GM19452 (cell line): ENCODE measurements around the gene ZRANB2.

Experiments
- ATAC-seq: cut with Tn5 transposase; IDR thresholded peaks from one replicate; pipeline ENCODE4 v1.9.1; 2021; ENCODE audit not compliant: unreplicated experiment

Gene ZRANB2

DNA sequence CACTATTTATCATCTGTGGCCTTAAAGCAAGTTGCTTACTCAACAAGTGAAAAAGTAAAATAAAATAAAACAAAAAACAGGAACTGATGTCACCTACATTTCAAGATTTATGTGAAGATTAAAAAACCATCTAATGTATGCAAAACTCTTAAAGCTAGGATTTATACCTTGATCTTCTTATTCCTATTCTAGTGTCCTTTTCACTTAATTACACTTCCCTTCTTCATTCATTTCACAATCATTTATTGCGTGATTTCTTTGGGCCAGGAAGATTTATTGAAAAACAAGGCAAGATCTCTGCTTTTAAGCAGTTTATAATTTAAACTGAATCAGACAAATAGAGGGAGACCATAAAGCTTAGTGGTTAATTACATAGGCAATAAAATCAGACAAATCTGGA, 51.9 kb downstream of the ZRANB2 start:
- ATAC-seq = no peak

- no peak for ATAC-seq
These were observed 52.8 kb downstream of the ZRANB2 start for GRCh38 chr1:71027991-71028390.

GRCh38 chr1:71026093-71026492, 54.7 kb downstream of the ZRANB2 start:
- ATAC-seq = no peak

DNA sequence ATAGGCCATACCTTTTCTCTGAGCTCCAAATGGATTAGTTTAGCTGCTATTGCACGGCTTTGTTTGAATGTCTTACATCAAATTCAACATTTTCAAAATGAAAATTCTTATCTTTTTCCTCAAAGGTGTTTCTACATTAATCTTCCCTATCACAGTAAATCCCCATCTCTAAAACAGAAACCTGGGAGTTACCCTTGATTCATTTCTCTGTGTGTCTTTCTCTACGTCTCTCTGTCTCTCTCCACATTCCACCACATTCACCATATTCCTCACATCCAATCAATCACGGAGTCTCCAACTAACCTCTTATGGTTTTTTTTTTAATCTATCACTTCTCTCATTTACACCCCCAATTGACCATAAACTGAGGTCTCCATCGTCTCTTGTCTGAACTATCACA, 57.3 kb downstream of the ZRANB2 start:
- ATAC-seq = no peak

DNA sequence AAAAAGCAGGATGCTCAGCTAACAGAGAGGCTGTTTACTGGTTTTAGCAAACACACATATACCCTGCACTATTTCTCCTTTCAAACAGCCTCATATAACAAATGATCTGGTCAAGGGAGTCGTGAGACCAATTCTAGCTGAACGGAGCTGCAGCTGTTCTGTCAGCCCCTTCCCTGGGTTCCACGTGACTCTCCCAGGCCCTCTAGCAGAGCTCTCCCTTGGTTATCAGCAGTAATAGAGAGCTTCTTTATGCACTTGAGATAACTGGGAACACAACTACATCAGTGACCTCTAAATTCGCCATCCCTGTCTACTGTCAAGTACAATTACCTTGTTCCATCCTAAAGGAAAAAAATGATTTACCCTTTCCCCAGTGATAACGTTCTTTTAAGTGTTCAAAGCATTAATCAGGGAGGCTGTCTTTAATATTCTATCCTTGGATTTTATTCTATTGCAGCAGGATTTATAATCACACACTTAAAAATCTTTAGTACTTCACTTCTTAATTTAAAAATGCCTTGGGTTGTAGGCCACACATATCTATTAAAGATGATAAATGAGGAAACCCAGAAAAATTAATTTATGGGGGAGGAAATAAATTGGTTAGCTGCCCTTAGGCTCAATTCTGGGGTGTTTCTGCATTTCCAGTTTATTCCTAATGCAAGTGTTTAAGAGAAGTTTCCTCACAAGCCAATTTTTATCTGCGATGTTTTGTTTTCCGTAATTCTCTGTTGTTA, 61.4 kb downstream of the ZRANB2 start:
- ATAC-seq = no peak

- no peak for ATAC-seq
These were observed 62.0 kb downstream of the ZRANB2 start for GRCh38 chr1:71018791-71019190.

GRCh38 chr1:71015745-71016144, 65.1 kb downstream of the ZRANB2 start:
- ATAC-seq = no peak

- no peak for ATAC-seq
These were observed 66.7 kb downstream of the ZRANB2 start for GRCh38 chr1:71014178-71014579.
